Activated CD4-positive, alpha-beta T cell treated with anti-CD3 and anti-CD28 coated beads for 4 hours (primary cell): Measurements from ENCODE around the gene RALGAPA2.

Experiments
- DNase-seq, 2 donors: peaks; one replicate each; pipeline ENCODE4 v3.0.0-alpha.2; 2020

RALGAPA2 gene

GRCh38 chr20:20683020-20683419 is 29.4 kb downstream of the RALGAPA2 start:
- DNase-seq = no peak

- no peak for DNase-seq
Measured at GRCh38 chr20:20680991-20681508, 31.4 kb downstream of the RALGAPA2 start.

- no peak for DNase-seq
Measured at GRCh38 chr20:20679316-20679715, 33.1 kb downstream of the RALGAPA2 start.

GRCh38 chr20:20677186-20677585 is 35.3 kb downstream of the RALGAPA2 start:
- DNase-seq = no peak

- DNase-seq = no peak
Measured at GRCh38 chr20:20668639-20669038, 43.8 kb downstream of the RALGAPA2 start.

- DNase-seq = no peak
Measured at GRCh38 chr20:20666359-20666758, 46.1 kb downstream of the RALGAPA2 start.

- no peak for DNase-seq
Measured at GRCh38 chr20:20665606-20666332, 46.7 kb downstream of the RALGAPA2 start.

GRCh38 chr20:20664795-20665589 is 47.5 kb downstream of the RALGAPA2 start:
- no peak for DNase-seq

GRCh38 chr20:20663841-20664240 is 48.6 kb downstream of the RALGAPA2 start:
- no peak for DNase-seq

GRCh38 chr20:20658871-20659431 is 53.5 kb downstream of the RALGAPA2 start:
- DNase-seq = no peak

- DNase-seq = no peak
Measured at GRCh38 chr20:20658123-20658522, 54.3 kb downstream of the RALGAPA2 start.

- no peak for DNase-seq
Measured at GRCh38 chr20:20657092-20657491, 55.4 kb downstream of the RALGAPA2 start.

- DNase-seq = no peak
Measured at GRCh38 chr20:20655883-20656282, 56.6 kb downstream of the RALGAPA2 start.

GRCh38 chr20:20649945-20650344 is 62.5 kb downstream of the RALGAPA2 start:
- no peak for DNase-seq

GRCh38 chr20:20643927-20644326 is 68.5 kb downstream of the RALGAPA2 start:
- DNase-seq = no peak

GRCh38 chr20:20641783-20642182 is 70.7 kb downstream of the RALGAPA2 start:
- no peak for DNase-seq

GRCh38 chr20:20638878-20639277 is 73.6 kb downstream of the RALGAPA2 start:
- no peak for DNase-seq

- no peak for DNase-seq
Measured at GRCh38 chr20:20637998-20638725, 74.3 kb downstream of the RALGAPA2 start.

GRCh38 chr20:20635006-20635405 is 77.4 kb downstream of the RALGAPA2 start:
- DNase-seq = no peak

GRCh38 chr20:20632644-20633043 is 79.8 kb downstream of the RALGAPA2 start:
- DNase-seq = no peak

- no peak for DNase-seq
Measured at GRCh38 chr20:20630551-20630950, 81.9 kb downstream of the RALGAPA2 start.

GRCh38 chr20:20629556-20630188 is 82.8 kb downstream of the RALGAPA2 start:
- no peak for DNase-seq

GRCh38 chr20:20628314-20628713 is 84.1 kb downstream of the RALGAPA2 start:
- no peak for DNase-seq
